ENCODE measurements around the gene SPRY1. TPM values are rescaled to one million over a fixed set of nuclear protein-coding genes. Genes with fewer than 3 reads are reported as not detected.
A peak's percentile ranks its signal among the peaks of the same experiment; 100 is the strongest.

Gene SPRY1
- total RNA-seq (2014; rRNA removed; shearing (Covaris generic)) = 1.4 and 1.7 TPM in 2 replicates
- polyA plus RNA-seq (2014; cell fraction: nucleus; rRNA removed) = 0.64 and 1.9 TPM in 2 replicates

- peak; percentile 78 for DNase-seq (ENCODE audit: extremely low read depth, low read depth)
Measured at GRCh38 chr4:123396307-123397143, at the start of gene SPRY1. Gene SPRY1, plus strand, starts transcription at chr4:123396795. Its CDS starts 4,797 bp downstream, at chr4:123401592.

- no peak for DNase-seq (ENCODE audit: extremely low read depth, low read depth)
Measured at GRCh38 chr4:123346951-123347350, 49.6 kb upstream of the SPRY1 start.

GRCh38 chr4:123348946-123349345 is 47.6 kb upstream of the SPRY1 start:
- no peak for DNase-seq (ENCODE audit: extremely low read depth, low read depth)

GRCh38 chr4:123349421-123350190 is 47.0 kb upstream of the SPRY1 start:
- no peak for DNase-seq (ENCODE audit: extremely low read depth, low read depth)

- DNase-seq (ENCODE audit: extremely low read depth, low read depth) = no peak
Measured at GRCh38 chr4:123350191-123350544, 46.4 kb upstream of the SPRY1 start.

- DNase-seq (ENCODE audit: extremely low read depth, low read depth) = no peak
Measured at GRCh38 chr4:123350726-123351125, 45.9 kb upstream of the SPRY1 start.

GRCh38 chr4:123351713-123352112 is 44.9 kb upstream of the SPRY1 start:
- DNase-seq (ENCODE audit: extremely low read depth, low read depth) = no peak

- DNase-seq (ENCODE audit: extremely low read depth, low read depth) = no peak
Measured at GRCh38 chr4:123352240-123352945, 44.2 kb upstream of the SPRY1 start.

GRCh38 chr4:123352966-123353365 is 43.6 kb upstream of the SPRY1 start:
- DNase-seq (ENCODE audit: extremely low read depth, low read depth) = no peak

GRCh38 chr4:123353656-123354055 is 42.9 kb upstream of the SPRY1 start:
- no peak for DNase-seq (ENCODE audit: extremely low read depth, low read depth)

GRCh38 chr4:123354701-123355100 is 41.9 kb upstream of the SPRY1 start:
- no peak for DNase-seq (ENCODE audit: extremely low read depth, low read depth)

GRCh38 chr4:123356921-123357320 is 39.7 kb upstream of the SPRY1 start:
- no peak for DNase-seq (ENCODE audit: extremely low read depth, low read depth)

- no peak for DNase-seq (ENCODE audit: extremely low read depth, low read depth)
Measured at GRCh38 chr4:123359449-123360315, 36.9 kb upstream of the SPRY1 start.

- no peak for DNase-seq (ENCODE audit: extremely low read depth, low read depth)
Measured at GRCh38 chr4:123361195-123361861, 35.3 kb upstream of the SPRY1 start.

GRCh38 chr4:123362103-123362502 is 34.5 kb upstream of the SPRY1 start:
- DNase-seq (ENCODE audit: extremely low read depth, low read depth) = no peak

- DNase-seq (ENCODE audit: extremely low read depth, low read depth) = no peak
Measured at GRCh38 chr4:123363729-123364128, 32.9 kb upstream of the SPRY1 start.

GRCh38 chr4:123364906-123365305 is 31.7 kb upstream of the SPRY1 start:
- DNase-seq (ENCODE audit: extremely low read depth, low read depth) = no peak

- no peak for DNase-seq (ENCODE audit: extremely low read depth, low read depth)
Measured at GRCh38 chr4:123365412-123365811, 31.2 kb upstream of the SPRY1 start.

- no peak for DNase-seq (ENCODE audit: extremely low read depth, low read depth)
Measured at GRCh38 chr4:123366144-123366748, 30.3 kb upstream of the SPRY1 start.
